HCT116 (cell line): ENCODE data around the gene PRCD. TPM values are rescaled to one million over a fixed set of nuclear protein-coding genes. Genes with fewer than 3 reads are reported as not detected.

Source experiments
- ATAC-seq: fragments of 200-7000 bp; cut with Tn5 transposase; 2 replicates; pipeline ENCODE4 v1.9.1; 2020; ENCODE audit warnings: mild to moderate bottlenecking, moderate library complexity
- BruUV-seq: library from RNA; stranded (reverse); fragments of 400-500 nt; replicated peaks from 2 replicates; lab custom pipeline; 2021; lab: Mats Ljungman, UMichigan
- CTCF ChIA-PET: fragments of 300-600 bp; sonication (Branson Sonifier 250); formaldehyde crosslinking; loops from one replicate; lab custom pipeline; 2021; ENCODE audit warnings: antibody characterized with exemption; lab: Charles Lee
- POLR2A ChIA-PET: fragments of 300-600, 350-600 bp; sonication (Branson Sonifier 250); formaldehyde crosslinking; loops from one replicate; lab custom pipeline; 2021; ENCODE audit warnings: antibody characterized with exemption; lab: Charles Lee
- RAD21 ChIA-PET, 2 experiments: fragments of 300-600 bp; sonication (Branson Sonifier 250); formaldehyde crosslinking; loops; one replicate each; lab custom pipeline; 2023; ENCODE audit warnings: low total read pairs in 2 of 2; ENCODE audit not compliant: uncharacterized antibody in 2 of 2, unreplicated experiment in 2 of 2, low non-redundant PET in 1 of 2; lab: Charles Lee
- DNase-seq: peaks from one replicate; pipeline ENCODE4 v3.0.0-alpha.2; 2010; ENCODE audit warnings: low read depth, low spot score
- H2AFZ ChIP-seq: fragments of 200-600 bp; shearing (Covaris generic), sonication (generic); 2 replicates; pipeline ENCODE4 v1.6.1; 2017; ENCODE audit warnings: low read depth, mixed run types, mixed read lengths, antibody characterized with exemption, low read length; ENCODE audit not compliant: poor library complexity, severe bottlenecking
- H3K27ac ChIP-seq: 2 replicates; pipeline ENCODE4 v1.5.1; 2012; ENCODE audit warnings: low read depth, low read length
- H3K27me3 ChIP-seq: fragments of 200-600 bp; sonication (generic); 2 replicates; pipeline ENCODE4 v1.6.1; 2016; ENCODE audit warnings: mixed run types, low read length, mixed read lengths; ENCODE audit not compliant: insufficient read depth
- H3K36me3 ChIP-seq, 2 experiments: fragments of 200-500 bp in 1 of 2; fragments of 200-600 bp in 1 of 2; sonication (Bioruptor generic) in 1 of 2; sonication (generic) in 1 of 2; 2 replicates each; pipeline versions ENCODE4 v1.5.1 to v1.6.1; 2014 to 2016; ENCODE audit warnings: low read length in 2 of 2, inconsistent platforms in 1 of 2, mixed read lengths in 1 of 2, mixed run types in 1 of 2; ENCODE audit not compliant: insufficient read depth in 2 of 2, control insufficient read depth in 1 of 2
- H3K4me1 ChIP-seq, 2 experiments: fragments of 200-600 bp in 1 of 2; sonication (generic) in 1 of 2; 2 replicates each; pipeline versions ENCODE4 v1.5.1 to v1.6.1; 2012 to 2017; ENCODE audit warnings: low read length in 2 of 2, inconsistent platforms in 1 of 2, mild to moderate bottlenecking in 1 of 2, mixed read lengths in 1 of 2, mixed run types in 1 of 2, moderate library complexity in 1 of 2; ENCODE audit not compliant: insufficient read depth in 2 of 2, control insufficient read depth in 1 of 2
- H3K4me2 ChIP-seq: fragments of 200-600 bp; sonication (generic); 2 replicates; pipeline ENCODE4 v1.6.1; 2017; ENCODE audit warnings: mixed run types, low read length, mixed read lengths
- H3K4me3 ChIP-seq, 2 experiments: fragments of 200-600 bp in 1 of 2; sonication (generic) in 1 of 2; replicated peaks in 1 of 2; 2 replicates each; pipeline ENCODE4 v1.5.1; 2011 to 2016; ENCODE audit warnings: low read length in 2 of 2, control low read depth in 1 of 2, low read depth in 1 of 2, mild to moderate bottlenecking in 1 of 2, mixed read lengths in 1 of 2, mixed run types in 1 of 2
- H3K79me2 ChIP-seq: fragments of 200-600 bp; sonication (generic); 2 replicates; pipeline ENCODE4 v1.6.1; 2017; ENCODE audit warnings: mild to moderate bottlenecking, mixed run types, low read length, moderate library complexity, mixed read lengths; ENCODE audit not compliant: insufficient read depth
- H3K9ac ChIP-seq: fragments of 200-600 bp; sonication (generic); 2 replicates; pipeline ENCODE4 v1.6.1; 2016; ENCODE audit warnings: low read length, mixed read lengths
- H3K9me2 ChIP-seq: fragments of 200-600 bp; sonication (generic), shearing (Covaris generic); 2 replicates; pipeline ENCODE4 v1.6.1; 2017; ENCODE audit warnings: mixed run types, mild to moderate bottlenecking, moderate library complexity; ENCODE audit not compliant: insufficient read depth
- H3K9me3 ChIP-seq, 2 experiments: fragments of 200-500 bp in 1 of 2; fragments of 200-600 bp in 1 of 2; sonication (Bioruptor generic) in 1 of 2; sonication (generic) in 1 of 2; 2 replicates each; pipeline ENCODE4 v1.6.1; 2014 to 2017; ENCODE audit warnings: low read length in 2 of 2, mixed read lengths in 2 of 2, inconsistent platforms in 1 of 2, low read depth in 1 of 2, mild to moderate bottlenecking in 1 of 2, mixed run types in 1 of 2, moderate library complexity in 1 of 2; ENCODE audit not compliant: control insufficient read depth in 1 of 2, insufficient read depth in 1 of 2
- H4K20me1 ChIP-seq: fragments of 200-600 bp; sonication (generic), shearing (Covaris generic); 2 replicates; pipeline ENCODE4 v1.6.1; 2017; ENCODE audit warnings: mixed run types, mild to moderate bottlenecking, moderate library complexity; ENCODE audit not compliant: insufficient read depth
- ATF3 ChIP-seq: IDR thresholded peaks from 2 replicates; pipeline ENCODE4 v1.6.1; 2012
- CEBPB ChIP-seq: IDR thresholded peaks from 2 replicates; pipeline ENCODE4 v1.6.1; 2012; ENCODE audit warnings: low read depth
- CTCF ChIP-seq, 3 experiments: fragments of 200-600 bp in 1 of 3; sonication (generic) in 1 of 3; IDR thresholded peaks in 2 of 3; conservative IDR thresholded peaks in 1 of 3; 2 replicates each; pipeline ENCODE4 v1.5.1; 2012 to 2017; ENCODE audit warnings: low read depth in 2 of 3, low read length in 2 of 3, antibody characterized with exemption in 1 of 3, borderline replicate concordance in 1 of 3, control low read depth in 1 of 3, mild to moderate bottlenecking in 1 of 3, mixed read lengths in 1 of 3, mixed run types in 1 of 3, moderate library complexity in 1 of 3; ENCODE audit not compliant: insufficient read depth in 1 of 3
- EGR1 ChIP-seq: IDR thresholded peaks from 2 replicates; pipeline ENCODE4 v1.6.1; 2012; ENCODE audit warnings: low read depth
- ELF1 ChIP-seq: IDR thresholded peaks from 2 replicates; pipeline ENCODE4 v1.6.1; 2012; ENCODE audit warnings: low read depth, borderline replicate concordance
- EZH2 ChIP-seq: fragments of 200-600 bp; sonication (generic); IDR thresholded peaks from 2 replicates; pipeline ENCODE4 v1.6.1; 2017; ENCODE audit warnings: antibody characterized with exemption, mixed run types
- EZH2phosphoT487 ChIP-seq: fragments of 200-600 bp; IDR thresholded peaks from 2 replicates; pipeline ENCODE4 v1.6.1; 2018; ENCODE audit warnings: antibody characterized with exemption, borderline replicate concordance
- FOSL1 ChIP-seq: IDR thresholded peaks from 2 replicates; pipeline ENCODE4 v1.6.1; 2012; ENCODE audit warnings: low read depth
- JUND ChIP-seq: IDR thresholded peaks from 2 replicates; pipeline ENCODE4 v1.6.1; 2012
- REST ChIP-seq: IDR thresholded peaks from 2 replicates; pipeline ENCODE4 v1.6.1; 2012; ENCODE audit warnings: low read depth
- SIN3A ChIP-seq: IDR thresholded peaks from 2 replicates; pipeline ENCODE4 v1.6.1; 2012; ENCODE audit warnings: low read depth
- SP1 ChIP-seq: IDR thresholded peaks from 2 replicates; pipeline ENCODE4 v1.6.1; 2012; ENCODE audit warnings: low read depth
- SRF ChIP-seq: IDR thresholded peaks from 2 replicates; pipeline ENCODE4 v1.6.1; 2012; ENCODE audit warnings: low read depth
- TCF7L2 ChIP-seq: IDR thresholded peaks from 2 replicates; pipeline ENCODE4 v1.7.0; 2011; ENCODE audit warnings: borderline replicate concordance, inconsistent platforms; ENCODE audit not compliant: insufficient read depth, insufficient read length; ENCODE audit errors: extremely low read depth
- YY1 ChIP-seq: IDR thresholded peaks from 2 replicates; pipeline ENCODE4 v1.6.1; 2011; ENCODE audit warnings: low read length, low read depth, moderate library complexity, mild to moderate bottlenecking; ENCODE audit not compliant: insufficient replicate concordance; ENCODE audit errors: extremely low read depth
- ZBTB33 ChIP-seq: IDR thresholded peaks from 2 replicates; pipeline ENCODE4 v1.6.1; 2011; ENCODE audit warnings: mild to moderate bottlenecking, low read length, moderate library complexity; ENCODE audit not compliant: insufficient replicate concordance; ENCODE audit errors: extremely low read depth
- ZNF274 ChIP-seq: fragments of 200-500 bp; sonication (Bioruptor generic); IDR thresholded peaks from 2 replicates; pipeline ENCODE4 v1.6.1; 2014; ENCODE audit warnings: mild to moderate bottlenecking, low read depth, low read length, inconsistent platforms
- intact Hi-C: fragments of 100-400 bp; cut with micrococcal nuclease; formaldehyde crosslinking; loops from 2 replicates; pipeline ENCODE4 v1.10.0; 2022
- total RNA-seq: library from RNA; stranded (reverse); gene quantifications from one replicate; pipeline ENCODE4 v1.2.1, GENCODE V29; 2021; ENCODE audit not compliant: unreplicated experiment

PRCD gene
- total RNA-seq, 1 experiment from 2014 or later, result not detected

GRCh38 chr17:76560036-76560876, 20.4 kb downstream of the PRCD start:
- H3K4me2 ChIP-seq, result peak overlapping the region; percentile 87; the same call in 1 of the 2 replicates
- POLR2A ChIA-PET, result interaction anchor here (1.7 to 4.0 kb wide), 4 partner anchors 20 to 64 kb away, joined by 5 to 23 read pairs (median 6); partner anchors contain the start of gene PRCD
- BruUV-seq, result no TSS peak
- TF ChIP-seq REST (no peak), CEBPB (no peak), YY1 (no peak), SP1 (no peak), CTCF (IDR thresholded peaks at IDR 0.05 in 2 of 3, conservative IDR thresholded peaks at IDR 0.05 in 1 of 3; ENCODE audit: borderline replicate concordance in 1 of 3, insufficient read depth in 1 of 3, low read depth in 2 of 3, low read length in 2 of 3) (no peak), SIN3A (no peak), ELF1 (no peak), EZH2phosphoT487 (no peak), ZNF274 (no peak), SRF (no peak), ATF3 (no peak), JUND (no peak), TCF7L2 (no peak), FOSL1 (no peak), EGR1 (no peak), EZH2 (no peak), ZBTB33 (no peak)

More at GRCh38 chr17:76560036-76560876, 20.4 kb downstream of the PRCD start:
- H3K9ac ChIP-seq, result peak overlapping the region; percentile 15; the same call in 1 of the 2 replicates
- H3K79me2 ChIP-seq, result peaks cover 65% of the 10 kb centered on the region
- peaks cover 12 to 41% of the 10 kb centered on the region in 2 experiments; a peak in 3 of 4 replicates for H3K4me1 ChIP-seq
- DNase-seq (no peak), ATAC-seq (no peak)
- H2AFZ ChIP-seq, result no peak overlapping the region
- no peaks in the 10 kb centered on the region for H3K9me3 ChIP-seq
- H3K36me3 ChIP-seq, result peaks cover 31 to 60% of the 10 kb centered on the region in 2 experiments
- no peaks in the 10 kb centered on the region for H3K27me3 ChIP-seq
- H4K20me1 ChIP-seq, result peaks cover 36% of the 10 kb centered on the region; the same call in 1 of the 2 replicates
- H3K9me2 ChIP-seq, result no peaks in the 10 kb centered on the region
- H3K4me3 ChIP-seq, result no peak overlapping the region
- ChIA-PET RAD21 (no interaction called here), CTCF (interaction anchor here (1.1 to 1.7 kb wide), 2 partner anchors 64 to 121 kb away, joined by 3 to 5 read pairs; no protein-coding TSS in a partner anchor)
- intact Hi-C loops, result no loop called here
- peak overlapping the region; percentile 25; the same call in 1 of the 2 replicates for H3K27ac ChIP-seq
